ENCODE data around the gene CCDC92.

The CCDC92 gene

DNA sequence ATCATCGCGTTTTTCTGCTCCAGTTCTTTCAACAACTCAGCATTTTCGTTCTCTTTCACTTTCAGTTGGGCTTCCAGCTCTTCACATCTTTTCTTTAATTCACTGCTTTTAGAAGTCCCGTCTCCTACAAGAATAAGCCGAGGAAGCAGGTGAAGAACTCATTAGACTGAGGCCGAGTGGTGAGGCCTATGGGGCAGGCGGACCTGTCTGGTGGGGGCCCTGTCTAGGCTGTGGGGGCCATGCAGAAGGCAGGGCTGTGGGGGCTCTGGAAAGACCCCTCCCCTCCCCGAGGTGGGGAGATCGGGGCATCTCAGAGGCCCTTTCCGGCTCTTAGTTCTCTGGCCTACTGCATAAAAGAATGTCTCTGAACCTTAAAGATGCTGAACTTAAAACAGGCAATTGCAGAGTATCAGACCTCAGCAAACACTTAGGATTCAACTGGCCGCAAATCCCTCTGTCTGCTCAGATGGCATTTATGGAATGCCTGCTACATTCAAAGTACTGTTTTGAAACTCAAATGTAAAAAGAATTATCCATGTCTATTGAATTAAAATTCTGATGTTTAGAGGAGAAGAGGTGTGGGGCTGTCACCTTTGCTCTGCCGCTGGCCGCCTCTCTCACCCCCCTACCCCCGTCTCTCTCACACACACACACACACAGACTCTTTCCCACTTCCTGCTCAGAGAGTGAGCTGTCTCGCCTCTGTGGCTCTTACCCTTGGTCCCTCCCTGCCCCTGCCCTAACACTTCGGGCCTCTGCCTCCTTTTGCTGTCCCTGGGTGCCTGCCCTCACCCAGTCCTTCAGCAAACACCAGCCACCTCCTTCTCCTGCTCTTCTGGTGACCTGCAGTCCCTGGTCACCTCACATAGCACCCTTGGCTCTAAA lies 34.7 kb downstream of the CCDC92 start:
- DNase-seq (ENCODE audit: low read depth in 3 of 3, low spot score in 1 of 3), result peak; percentile 12 to 22 (median 15)

DNA sequence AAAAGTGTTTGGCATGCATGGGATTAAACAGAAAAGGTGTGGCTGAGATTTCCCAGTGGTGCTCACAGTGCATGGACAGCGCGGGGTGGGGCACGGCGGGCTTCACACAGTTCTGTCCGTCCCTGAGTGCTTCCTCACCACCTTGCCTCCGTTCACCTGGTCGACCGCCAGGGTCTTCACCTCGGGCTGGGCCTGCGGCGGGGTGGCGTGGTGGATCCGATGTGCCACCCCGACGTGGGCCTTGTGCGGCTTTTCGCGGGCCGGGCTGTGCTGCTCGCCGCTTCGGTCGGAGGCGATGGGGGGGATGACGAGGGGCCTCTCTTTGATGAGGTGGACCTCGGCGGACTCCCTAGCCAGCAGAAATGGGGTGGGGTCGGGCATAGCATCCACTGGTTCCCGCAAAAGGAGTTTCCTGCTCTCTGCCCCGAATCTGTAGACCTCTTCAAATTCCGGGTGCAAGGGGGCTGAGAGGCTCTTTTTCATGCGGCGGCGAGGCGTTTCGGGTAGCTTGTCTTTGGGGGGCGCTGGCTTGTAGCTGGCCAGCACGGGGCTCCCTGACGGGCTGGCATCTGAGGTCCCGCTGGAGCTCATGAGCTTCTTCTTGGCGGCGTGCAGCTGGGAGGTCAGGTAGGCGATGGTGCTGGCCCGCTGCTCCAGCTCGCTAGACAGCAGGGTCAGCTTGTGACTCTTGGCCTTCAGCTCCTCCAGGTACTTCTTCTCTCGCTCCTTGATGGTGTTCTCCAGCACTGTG lies 35.5 kb downstream of the CCDC92 start:
- no peak for DNase-seq (ENCODE audit: low read depth in 3 of 3, low spot score in 1 of 3)

DNA sequence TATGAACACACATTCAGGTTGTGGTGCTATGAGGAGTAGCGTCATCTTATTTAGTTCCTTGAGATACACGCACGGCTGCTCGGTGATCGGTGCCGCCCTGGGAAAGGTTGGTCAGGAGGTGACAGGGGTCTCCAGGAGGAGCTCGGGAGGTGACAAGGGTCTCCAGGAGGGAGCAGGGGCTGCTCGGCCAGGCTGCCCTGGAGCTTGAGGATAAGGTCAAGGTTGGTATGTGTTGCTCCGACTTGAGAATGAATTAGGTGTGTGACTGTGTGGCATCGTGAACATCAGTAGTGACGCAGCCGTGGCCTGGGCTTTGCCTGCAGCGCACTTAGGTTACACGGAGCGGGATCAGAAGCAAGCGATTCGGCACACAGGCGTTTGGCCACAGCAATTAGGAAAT lies 36.2 kb downstream of the CCDC92 start:
- DNase-seq (ENCODE audit: low read depth in 3 of 3, low spot score in 1 of 3), result no peak

DNA sequence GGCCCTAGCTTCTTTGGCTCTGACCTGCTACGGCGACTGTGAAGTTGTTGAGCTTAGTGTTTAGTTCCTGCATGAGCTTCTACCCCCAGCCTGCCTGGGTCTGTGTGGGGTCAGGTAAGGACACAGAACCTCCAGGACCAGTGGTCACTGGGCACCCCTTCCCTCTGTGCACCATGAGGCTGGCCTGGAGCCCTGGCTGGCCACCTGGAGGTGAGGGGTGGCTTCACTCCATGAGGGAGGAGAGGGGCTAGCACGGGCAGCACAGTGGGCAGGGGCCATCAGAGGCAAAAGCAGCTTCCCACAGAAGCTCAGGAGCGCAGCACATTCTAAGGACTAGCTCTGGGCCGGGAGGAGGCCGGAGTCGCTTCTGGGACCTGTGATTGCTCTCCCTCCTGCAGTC lies 36.7 kb downstream of the CCDC92 start:
- no peak for DNase-seq (ENCODE audit: low read depth in 3 of 3, low spot score in 1 of 3)

DNA sequence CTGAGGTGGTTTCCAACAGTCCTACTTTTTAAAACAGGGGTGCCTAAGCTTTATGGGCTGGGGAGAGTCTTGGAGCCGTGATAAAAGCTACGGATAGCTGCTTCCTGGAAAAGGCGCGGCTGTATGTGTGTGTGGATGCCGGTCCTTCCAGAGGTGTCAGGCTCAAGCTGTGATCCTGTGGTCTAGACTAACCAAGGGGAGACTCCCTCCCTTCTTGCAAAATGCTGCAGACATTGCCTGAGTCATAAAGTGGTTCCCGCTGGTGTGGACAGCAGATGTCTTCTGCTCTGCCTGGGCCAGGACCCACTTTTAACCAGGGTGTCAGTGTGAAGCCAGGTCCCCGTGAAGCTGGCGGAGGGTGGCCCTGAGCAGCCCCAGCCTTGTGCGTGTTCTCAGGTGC lies 37.8 kb downstream of the CCDC92 start:
- DNase-seq (ENCODE audit: low read depth in 3 of 3, low spot score in 1 of 3), result no peak

DNA sequence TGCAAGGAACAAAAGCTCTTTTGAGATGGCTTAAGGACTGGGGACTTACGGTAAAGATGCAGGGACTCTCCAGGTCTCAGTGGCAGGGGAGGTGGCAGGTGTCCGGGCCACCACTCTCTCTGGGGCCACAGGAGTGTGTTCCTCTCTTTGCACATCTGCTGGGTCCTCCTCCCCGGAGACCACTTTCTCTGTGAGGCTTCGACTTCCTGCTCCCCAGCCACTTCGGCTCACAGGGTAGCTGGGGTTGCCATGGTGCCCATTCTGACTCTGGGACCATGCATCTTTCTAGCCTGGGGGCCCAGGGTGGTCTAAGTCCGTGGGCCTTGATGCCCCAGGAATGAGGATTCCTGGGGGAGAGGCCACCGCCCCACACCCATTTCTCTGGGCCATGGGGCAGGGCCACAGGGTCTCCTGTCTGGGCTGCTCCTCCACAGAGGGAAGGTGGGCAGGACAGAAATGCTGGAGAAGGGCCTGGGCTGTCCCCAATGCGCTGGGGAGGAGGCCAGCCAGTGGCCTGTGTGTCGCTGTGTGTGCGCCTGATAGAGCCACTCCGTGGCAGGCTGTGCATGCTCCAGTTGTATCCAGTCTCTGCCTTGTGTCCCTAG lies 38.5 kb downstream of the CCDC92 start:
- DNase-seq (ENCODE audit: low read depth in 3 of 3, low spot score in 1 of 3), result no peak

DNA sequence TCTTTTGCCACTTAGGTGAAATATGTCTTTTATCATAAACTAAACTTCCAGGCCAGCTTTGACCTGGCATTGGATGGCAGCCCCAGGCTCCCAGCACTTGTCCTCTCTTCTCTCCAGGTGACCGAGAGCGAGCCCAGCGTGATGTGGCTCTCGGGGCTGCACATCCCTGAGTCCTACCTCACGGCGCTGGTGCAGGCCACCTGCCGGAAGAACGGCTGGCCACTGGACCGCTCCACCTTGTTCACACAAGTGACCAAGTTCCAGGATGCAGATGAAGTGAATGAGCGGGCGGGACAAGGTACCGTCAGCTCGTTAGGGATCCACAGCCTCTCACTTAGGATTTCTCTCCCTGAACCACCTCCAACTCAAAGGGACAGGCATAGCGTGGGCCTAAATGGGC lies 39.4 kb downstream of the CCDC92 start:
- no peak for DNase-seq (ENCODE audit: low read depth in 3 of 3, low spot score in 1 of 3)

DNA sequence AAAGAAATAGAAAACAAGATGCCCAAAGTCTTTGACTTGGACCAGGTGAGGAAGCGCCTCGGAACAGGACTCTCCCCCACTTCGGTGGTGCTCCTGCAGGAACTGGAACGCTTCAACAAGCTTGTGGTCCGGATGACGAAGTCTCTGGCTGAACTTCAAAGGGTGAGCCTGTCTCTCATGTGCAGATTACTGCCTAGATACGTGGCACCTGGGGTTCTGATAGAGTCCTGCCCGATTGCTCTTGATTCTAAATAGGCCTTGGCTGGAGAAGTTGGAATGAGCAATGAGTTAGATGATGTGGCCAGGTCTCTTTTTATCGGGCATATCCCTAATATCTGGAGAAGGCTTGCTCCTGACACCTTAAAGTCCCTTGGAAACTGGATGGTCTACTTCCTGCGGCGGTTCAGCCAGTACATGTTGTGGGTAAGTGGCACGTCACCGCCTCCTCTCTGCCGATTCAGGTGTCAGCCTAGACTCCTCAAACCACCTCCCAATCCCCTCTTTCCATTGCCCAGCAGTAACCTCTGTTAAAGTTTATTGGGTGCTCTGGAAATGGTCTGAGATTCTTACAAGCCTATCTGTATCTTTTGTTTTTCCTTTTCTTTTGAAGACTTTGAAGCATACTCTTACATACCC lies 40.8 kb downstream of the CCDC92 start:
- peak in 1 of 3 donors; percentile 3 for DNase-seq (ENCODE audit: low read depth in 3 of 3, low spot score in 1 of 3)

DNA sequence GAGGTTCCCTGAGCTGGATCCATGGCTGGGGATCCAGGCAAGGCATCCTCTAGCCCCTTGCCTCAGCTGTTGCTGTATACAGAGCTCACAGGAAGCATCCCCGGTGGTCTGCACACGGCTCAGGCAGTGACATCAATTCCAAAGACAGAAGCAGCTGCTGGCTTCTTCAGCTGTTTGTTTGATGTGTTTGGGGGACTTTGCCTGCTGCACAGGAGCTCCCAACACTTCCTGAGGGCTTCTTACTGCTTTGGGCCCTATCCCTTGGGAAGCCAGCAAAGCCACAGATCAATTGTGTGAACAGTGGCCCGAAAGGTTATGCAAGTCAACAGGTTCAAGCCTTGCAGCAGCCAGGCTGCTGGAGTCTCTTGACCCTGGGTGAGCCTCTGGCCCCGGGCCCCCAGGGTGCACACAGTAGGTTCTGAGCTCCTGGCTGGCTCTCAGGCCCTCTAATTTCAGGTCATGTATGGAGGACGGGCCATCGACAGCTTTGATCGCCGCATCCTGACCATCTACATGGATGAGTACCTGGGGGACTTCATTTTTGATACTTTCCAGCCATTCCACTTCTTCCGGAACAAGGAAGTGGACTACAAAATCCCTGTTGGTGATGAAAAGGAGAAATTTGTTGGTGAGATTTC lies 42.6 kb downstream of the CCDC92 start:
- no peak for DNase-seq (ENCODE audit: low read depth in 3 of 3, low spot score in 1 of 3)

DNA sequence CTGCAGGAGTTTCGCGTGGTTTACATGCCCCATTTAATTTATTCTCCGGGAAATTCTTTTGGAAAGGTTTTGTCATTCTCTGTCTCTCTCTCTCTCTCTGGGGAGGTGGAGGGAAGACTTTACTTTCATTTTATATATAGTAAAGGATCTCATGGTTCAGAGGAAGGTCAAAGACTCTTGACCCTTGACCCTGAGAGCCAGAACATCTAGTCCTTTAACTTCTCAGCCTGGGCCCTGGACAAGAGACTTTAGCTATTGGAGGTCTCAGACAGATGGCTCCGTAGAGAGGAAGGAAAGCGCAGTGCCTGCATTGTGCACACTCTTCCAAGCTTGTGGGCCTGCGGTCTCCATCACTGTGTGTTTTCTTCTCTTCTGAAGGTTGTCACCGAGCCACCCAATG lies 43.7 kb downstream of the CCDC92 start:
- no peak for DNase-seq (ENCODE audit: low read depth in 3 of 3, low spot score in 1 of 3)

DNA sequence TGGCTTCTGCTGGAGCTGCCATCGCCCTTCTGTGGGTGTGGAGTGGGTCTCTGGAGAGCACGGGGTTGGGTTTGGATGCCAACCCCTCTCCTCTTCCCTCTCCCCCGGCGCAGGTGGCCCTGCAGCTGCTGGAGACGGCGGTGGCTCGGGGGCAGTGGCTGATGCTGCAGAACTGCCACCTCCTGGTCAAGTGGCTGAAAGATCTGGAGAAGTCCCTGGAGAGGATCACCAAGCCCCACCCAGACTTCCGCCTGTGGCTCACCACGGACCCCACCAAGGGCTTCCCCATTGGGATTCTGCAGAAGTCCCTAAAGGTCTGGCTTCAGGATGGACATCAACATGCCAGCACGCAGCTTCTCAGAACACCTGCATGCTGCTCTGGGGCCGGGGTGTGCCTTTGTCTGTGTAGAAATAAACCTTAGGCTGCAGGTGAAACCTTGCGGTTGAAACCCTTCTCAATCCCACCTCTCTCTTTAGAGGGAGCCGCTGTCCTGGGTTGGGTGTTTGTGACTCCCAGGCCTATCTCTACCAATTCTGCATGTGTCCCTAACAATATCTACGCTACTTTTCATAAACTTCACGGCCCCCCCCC lies 44.3 kb downstream of the CCDC92 start:
- no peak for DNase-seq (ENCODE audit: low read depth in 3 of 3, low spot score in 1 of 3)

DNA sequence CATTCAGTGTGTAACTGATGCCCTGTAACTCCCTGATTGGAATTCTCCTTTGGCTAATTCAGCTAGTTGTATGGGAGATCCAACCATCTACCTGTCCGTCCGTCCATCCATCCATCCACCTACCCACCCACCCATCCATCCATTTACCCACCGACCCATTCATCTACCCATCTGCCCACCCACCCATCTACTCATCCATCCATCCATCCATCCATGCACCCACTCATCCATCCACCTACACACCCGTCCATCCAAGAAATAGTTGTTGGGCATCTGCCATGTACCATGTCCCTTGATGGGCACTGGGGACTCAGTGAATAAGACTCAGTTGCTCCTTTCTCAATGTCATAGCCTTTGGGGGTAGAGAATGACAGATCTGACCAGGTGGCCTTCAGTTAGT lies 48.1 kb downstream of the CCDC92 start:
- no peak for DNase-seq (ENCODE audit: low read depth in 3 of 3, low spot score in 1 of 3)

DNA sequence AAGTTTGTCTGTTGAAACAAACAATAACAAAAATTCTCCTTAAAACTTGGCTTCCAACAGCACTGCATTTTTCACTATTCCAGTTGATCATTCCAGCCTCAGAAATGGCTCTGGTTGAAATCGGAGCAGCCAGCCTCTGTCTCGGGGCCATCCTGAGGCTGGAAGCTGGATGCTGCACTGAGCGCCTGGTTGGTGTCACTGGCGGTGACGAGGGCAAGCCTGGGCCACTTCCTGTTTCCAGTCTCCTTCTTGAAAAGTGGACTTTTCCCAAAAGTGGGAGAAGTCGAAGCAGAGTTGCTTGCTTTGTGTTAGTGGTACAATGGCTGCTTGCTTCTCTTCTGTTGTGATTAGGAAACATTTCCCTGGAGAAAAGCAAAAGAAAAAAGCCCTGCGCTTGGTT lies 48.7 kb downstream of the CCDC92 start:
- no peak for DNase-seq (ENCODE audit: low read depth in 3 of 3, low spot score in 1 of 3)

DNA sequence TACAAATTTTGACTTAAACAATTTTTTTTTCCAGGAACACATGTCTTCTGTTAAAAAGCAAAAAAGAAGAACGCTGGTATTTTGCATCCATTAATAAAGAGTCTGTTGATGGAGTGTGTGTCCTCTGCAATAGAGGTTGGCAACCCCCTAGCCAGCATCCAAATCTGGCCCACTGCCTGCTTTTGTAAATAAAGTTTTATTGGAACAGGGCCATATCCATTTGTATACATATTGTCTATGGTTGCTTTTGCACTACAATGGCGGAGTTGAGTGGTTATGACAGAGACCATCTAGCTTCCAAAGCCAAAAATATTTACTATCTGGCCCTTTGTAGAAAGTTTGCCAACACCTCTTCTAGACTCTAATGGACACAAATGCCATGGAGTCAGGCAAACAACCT lies 49.6 kb downstream of the CCDC92 start:
- no peak for DNase-seq (ENCODE audit: low read depth in 3 of 3, low spot score in 1 of 3)

DNA sequence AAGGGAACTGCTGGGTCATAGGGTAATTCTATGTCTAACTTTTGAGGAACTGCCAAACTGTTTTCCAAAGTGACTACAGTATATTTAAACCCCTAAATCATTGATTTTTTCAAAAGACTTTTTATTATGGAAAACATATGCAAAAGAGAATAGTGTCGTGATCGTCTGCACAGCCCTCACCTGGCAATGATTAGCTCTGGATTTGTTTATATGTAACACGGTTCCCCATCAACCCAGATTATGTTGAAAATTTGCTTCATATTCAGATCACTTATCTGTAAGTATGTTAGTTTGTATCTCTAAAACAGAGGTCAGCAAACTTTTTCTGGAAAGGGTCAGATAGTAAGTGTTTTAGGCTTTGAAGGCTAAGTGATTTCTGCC lies 52.7 kb downstream of the CCDC92 start:
- no peak for DNase-seq (ENCODE audit: low read depth in 3 of 3, low spot score in 1 of 3)

DNA sequence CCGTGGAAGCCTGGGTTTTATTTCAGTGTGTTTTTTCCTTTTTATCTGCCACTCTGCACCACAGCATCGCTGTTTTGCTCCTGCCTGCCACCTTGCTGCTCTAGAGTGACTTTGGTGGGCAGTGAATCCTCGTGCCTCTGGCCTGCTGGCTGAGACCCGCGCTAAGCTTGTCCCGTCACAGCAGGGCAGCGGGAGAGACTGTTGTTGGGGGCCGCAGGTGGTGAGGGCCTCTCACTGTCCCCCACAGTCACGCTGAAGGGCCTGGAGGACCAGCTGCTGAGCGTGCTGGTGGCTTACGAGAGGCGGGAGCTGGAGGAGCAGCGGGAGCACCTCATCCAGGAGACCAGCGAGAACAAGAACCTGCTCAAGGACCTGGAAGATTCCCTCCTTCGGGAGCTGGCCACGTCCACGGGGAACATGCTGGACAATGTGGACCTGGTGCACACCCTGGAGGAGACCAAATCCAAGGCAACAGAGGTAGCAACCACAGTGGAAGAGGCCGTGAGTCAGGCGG lies 55.2 kb downstream of the CCDC92 start:
- DNase-seq (ENCODE audit: low read depth in 3 of 3, low spot score in 1 of 3), result no peak

DNA sequence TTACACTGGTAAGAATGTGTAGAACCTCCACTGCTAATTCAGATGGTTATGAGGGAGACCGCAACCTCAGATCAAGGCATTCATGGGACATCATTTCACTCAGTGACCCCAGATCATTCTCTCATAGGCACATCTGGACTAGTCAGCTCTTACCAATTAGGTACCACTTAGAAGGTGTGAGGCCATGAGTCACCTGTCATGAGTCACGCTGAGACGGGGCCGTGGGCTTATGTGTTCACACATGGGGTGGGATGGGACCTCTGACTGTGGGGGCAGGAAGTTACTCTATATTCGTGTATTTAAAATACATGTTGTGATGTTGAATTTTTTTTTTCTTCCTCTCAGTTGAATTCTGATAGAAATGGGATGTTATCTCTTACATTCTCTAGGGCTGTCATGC lies 55.9 kb downstream of the CCDC92 start:
- DNase-seq (ENCODE audit: low read depth in 3 of 3, low spot score in 1 of 3), result peak in 1 of 3 donors; percentile 33

DNA sequence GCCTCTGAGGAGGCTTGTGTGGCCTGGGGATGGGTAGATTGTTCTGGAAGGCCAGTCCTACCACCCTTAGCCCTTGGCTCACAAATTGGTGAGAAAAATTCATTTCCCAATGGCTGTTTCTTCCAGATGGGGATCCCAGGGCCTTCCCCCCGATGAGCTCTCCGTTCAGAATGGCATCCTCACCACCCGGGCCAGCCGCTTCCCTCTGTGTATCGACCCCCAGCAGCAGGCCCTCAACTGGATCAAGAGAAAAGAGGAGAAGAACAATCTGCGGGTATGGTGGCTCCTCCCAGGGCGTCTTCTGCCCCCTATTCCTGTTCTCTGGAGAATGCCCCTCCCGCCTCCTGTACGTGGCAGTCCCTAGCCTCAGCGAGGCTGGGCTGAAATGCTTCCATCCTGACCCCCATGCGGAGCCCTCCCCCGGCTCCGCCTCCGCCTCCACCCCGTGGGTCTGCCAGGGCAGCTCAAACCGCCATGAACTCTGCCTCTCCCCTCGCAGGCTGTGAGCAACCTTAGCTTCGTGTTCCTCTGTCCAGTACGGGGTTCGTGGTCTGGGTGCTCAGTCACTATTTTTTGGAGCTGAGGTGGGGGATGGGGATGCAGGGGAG lies 57.8 kb downstream of the CCDC92 start:
- DNase-seq (ENCODE audit: low read depth in 3 of 3, low spot score in 1 of 3), result no peak

DNA sequence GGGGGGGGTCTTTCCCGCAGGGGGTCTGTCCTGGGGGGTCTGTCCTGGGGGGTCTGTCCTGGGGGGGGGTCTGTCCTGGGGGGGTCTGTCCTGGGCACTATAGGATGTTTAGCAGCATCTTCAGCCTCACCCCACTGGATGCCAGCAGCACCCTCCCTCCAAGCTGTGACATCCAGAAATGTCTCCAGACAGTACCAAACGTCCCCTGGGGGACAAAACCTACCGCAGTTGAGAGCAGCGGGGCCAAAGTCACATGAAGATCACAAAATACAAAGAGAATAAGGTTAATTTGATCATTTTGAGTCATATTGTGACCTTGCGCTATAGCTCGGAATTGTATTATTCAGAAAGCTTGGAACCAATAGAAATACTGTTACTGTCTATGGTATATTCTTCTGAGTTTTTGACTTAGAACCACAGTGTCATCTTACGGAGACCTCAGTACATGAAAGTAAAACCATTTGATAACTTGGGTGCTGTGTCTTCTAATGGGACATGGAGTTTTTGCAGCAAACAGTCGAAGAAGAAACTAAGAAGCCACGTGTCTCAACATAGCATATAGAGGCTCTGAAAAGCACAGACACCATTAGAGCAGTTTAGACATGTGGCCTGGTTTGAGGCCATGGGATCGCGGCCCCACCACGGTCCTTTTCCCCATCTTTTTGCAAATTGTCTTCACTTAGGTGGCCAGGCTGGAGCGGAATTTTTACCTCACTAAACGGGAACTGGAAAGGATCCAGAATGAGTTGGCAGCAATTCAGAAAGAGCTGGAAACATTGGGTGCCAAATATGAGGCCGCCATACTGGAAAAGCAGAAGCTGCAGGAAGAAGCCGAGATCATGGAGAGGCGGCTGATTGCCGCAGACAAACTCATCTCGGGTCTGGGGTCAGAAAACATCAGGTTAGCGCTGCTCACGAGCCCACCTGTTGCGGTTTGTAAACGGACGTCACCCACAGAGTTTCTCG lies 59.9 kb downstream of the CCDC92 start:
- DNase-seq (ENCODE audit: low read depth in 3 of 3, low spot score in 1 of 3), result no peak

All from stimulated activated CD4-positive, alpha-beta T cell treated with anti-CD3 and anti-CD28 coated beads, TNF-alpha, amount 100 ng/mL, for 1 hour (primary cell).